ENCODE measurements around the gene MIB1.
A peak's percentile ranks its signal among the peaks of the same experiment; 100 is the strongest.

Gene MIB1

GRCh38 chr18:21833604-21834298 is 93.2 kb downstream of the MIB1 start:
- TF ChIP-seq CTCF (IDR thresholded peaks at IDR 0.05) (no peak), ZFX (IDR thresholded peaks at IDR 0.05; ENCODE audit: borderline replicate concordance) (no peak)

GRCh38 chr18:21834299-21834660 is 93.7 kb downstream of the MIB1 start:
- peak overlapping the region; percentile 33; the same call in 1 of the 2 replicates for H3K27ac ChIP-seq
- TF ChIP-seq CTCF (IDR thresholded peaks at IDR 0.05): no peak
- no peak for TF ChIP-seq ZFX (IDR thresholded peaks at IDR 0.05; ENCODE audit: borderline replicate concordance)

More at GRCh38 chr18:21833604-21834298, 93.2 kb downstream of the MIB1 start:
- peak overlapping the region; percentile 33; the same call in 1 of the 2 replicates for H3K27ac ChIP-seq

- H3K27ac ChIP-seq: no peak overlapping the region
- TF ChIP-seq ZFX (IDR thresholded peaks at IDR 0.05; ENCODE audit: borderline replicate concordance) (no peak), CTCF (IDR thresholded peaks at IDR 0.05) (no peak)
These were observed 101.0 kb downstream of the MIB1 start for GRCh38 chr18:21841570-21841969.

- H3K27ac ChIP-seq: no peak overlapping the region
- no peak for TF ChIP-seq CTCF (IDR thresholded peaks at IDR 0.05)
- no peak for TF ChIP-seq ZFX (IDR thresholded peaks at IDR 0.05; ENCODE audit: borderline replicate concordance)
These were observed 102.7 kb downstream of the MIB1 start for GRCh38 chr18:21843341-21843740.

- no peak for TF ChIP-seq ZFX (IDR thresholded peaks at IDR 0.05; ENCODE audit: borderline replicate concordance)
- TF ChIP-seq CTCF (IDR thresholded peaks at IDR 0.05): peak; percentile 26
- H3K27ac ChIP-seq: no peak overlapping the region
These were observed 110.9 kb downstream of the MIB1 start for GRCh38 chr18:21851327-21851961.

- no peak for TF ChIP-seq CTCF (IDR thresholded peaks at IDR 0.05)
- H3K27ac ChIP-seq: no peak overlapping the region
These were observed 112.4 kb downstream of the MIB1 start for GRCh38 chr18:21853016-21853415.

Data from 22Rv1 (cell line).